Adrenal gland (tissue), 12 donors: Measurements from ENCODE around the gene CTXND1. TPM values are rescaled to one million over a fixed set of nuclear protein-coding genes. Genes with fewer than 3 reads are reported as not detected.
A peak's percentile ranks its signal among the peaks of the same experiment; 100 is the strongest.

Source experiments
- DNase-seq, 7 donors: peaks; one replicate each; pipeline ENCODE4 v3.0.0-alpha.2; 2019 to 2020
- H3K27ac ChIP-seq, 5 donors: fragments of 200-600 bp; sonication (generic) in 4 of 5; 1 replicate in 3 of 5; 2 replicates in 2 of 5; pipeline versions ENCODE4 v1.5.1 to v1.8.0; 2016 to 2020; ENCODE audit warnings: mild to moderate bottlenecking in 1 of 5
- H3K27me3 ChIP-seq: fragments of 200-600 bp; 2 replicates; pipeline ENCODE4 v1.8.0; 2021
- H3K36me3 ChIP-seq, 2 donors: fragments of 200-600 bp; replicated peaks in 1 of 2; 1 replicate in 1 of 2; 2 replicates in 1 of 2; pipeline versions ENCODE4 v1.5.1 to v1.8.0; 2018 to 2022
- H3K4me1 ChIP-seq, 2 donors: fragments of 200-600 bp; replicated peaks in 1 of 2; 1 replicate in 1 of 2; 2 replicates in 1 of 2; pipeline versions ENCODE4 v1.5.1 to v1.8.0; 2018 to 2021
- H3K4me3 ChIP-seq, 4 donors: fragments of 200-600 bp; sonication (generic) in 3 of 4; one replicate each; pipeline ENCODE4 v1.5.1; 2016 to 2018
- H3K9me3 ChIP-seq, 3 donors: fragments of 200-600 bp; sonication (generic) in 1 of 3; replicated peaks in 1 of 3; 1 replicate in 2 of 3; 2 replicates in 1 of 3; pipeline versions ENCODE4 v1.5.1 to v1.8.0; 2016 to 2021
- POLR2A ChIP-seq, 2 donors: fragments of 450-650 bp; IDR thresholded peaks; one replicate each; pipeline ENCODE4 v1.6.1; 2017; ENCODE audit warnings: antibody characterized with exemption in 2 of 2, mild to moderate bottlenecking in 2 of 2, moderate library complexity in 1 of 2
- WGBS, 4 donors: extraction: QIAGEN DNeasy Blood & Tissue Kit in 2 of 4; methylation state at CpG; one replicate each; pipeline versions ENCODE4 v1.1.5 to v1.1.7; 2013 to 2017; 5-methylcytosine and 5-hydroxymethylcytosine counted together
- intact Hi-C, 2 donors: fragments of 100-400 bp; cut with DNase I; formaldehyde crosslinking; loops; one replicate each; pipeline versions ENCODE4 v1.14.1 to v1.15.0; 2022 to 2023
- polyA plus RNA-seq, 3 donors: library from polyadenylated mRNA; stranded (reverse); fragments of 200-250 nt in 2 of 3; fragments of 350-450 nt in 1 of 3; fragmentation: Illumina TruSeq in 1 of 3; extraction: RNeasy Lipid Tissue Mini Kit (QIAGEN cat#74804) in 1 of 3; gene quantifications; one replicate each; pipeline ENCODE4 v1.2.3, GENCODE V29; 2013 to 2014
- total RNA-seq, 9 donors: library from RNA; depleted of rRNA in 4 of 9; stranded (reverse); fragments of >200 nt in 4 of 9; fragments of 120-200 nt in 1 of 9; fragmentation: NEBNext Ultra II Directional in 1 of 9; extraction: Animal tissue kit (Norgen Biotek cat#: 25700) in 1 of 9; gene quantifications; one replicate each; pipeline versions ENCODE4 v1.1.0 to v1.2.4, GENCODE V29; 2013 to 2023
- TF ChIP-seq, protein P1 (sequence below), 6 experiments: fragments of 450-650 bp in 4 of 6; fragments of 200-600 bp in 2 of 6; sonication (generic) in 1 of 6; IDR thresholded peaks; 1 replicate in 5 of 6; 2 replicates in 1 of 6; pipeline versions ENCODE4 v1.5.1 to v1.8.0; 2016 to 2021; ENCODE audit warnings: antibody characterized with exemption in 6 of 6, mild to moderate bottlenecking in 2 of 6, moderate library complexity in 1 of 6
- donor health status: healthy with polysubstance abuse.
- donor health status: Bipolar disorder and iron deficiency.
- donor health status: DM: yes; HTN: yes; CAD: no.
- donor health status: DM: no; HTN: no; CAD: no.
- donor health status: DM: no; HTN: no; CAD: no.
- donor health status: DM: yes; HTN: yes; CAD: no.

Gene CTXND1
- total and polyA plus RNA-seq, 12 donors: 0.55 to 17.4 (median 4.3) TPM

DNA sequence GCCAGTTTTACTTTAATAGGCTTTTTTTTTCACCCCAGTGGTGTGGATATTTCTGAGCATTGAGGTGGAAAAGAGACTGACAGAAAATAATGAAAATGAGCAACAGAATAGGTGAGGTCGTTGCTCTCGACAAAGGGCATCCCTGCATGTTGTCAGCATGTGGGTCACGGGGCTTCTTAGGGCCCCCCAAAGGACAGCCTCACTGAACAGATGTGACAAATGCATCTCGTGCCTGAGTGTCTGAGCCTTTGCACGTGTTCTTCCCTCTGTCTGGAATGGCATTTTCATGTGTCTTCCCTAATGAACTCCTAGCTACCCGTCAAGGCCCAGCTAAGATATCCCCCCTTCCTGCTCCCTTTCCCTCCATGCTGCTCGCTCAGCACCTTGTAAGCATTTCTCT is 67.5 kb downstream of the CTXND1 start:
- no peaks in the 10 kb centered on the region for H3K9me3 ChIP-seq
- H3K4me1 ChIP-seq: peaks cover 13 to 43% of the 10 kb centered on the region in 2 donors
- intact Hi-C loops: no loop called here
- no peak overlapping the region for H3K4me3 ChIP-seq
- H3K36me3 ChIP-seq: peaks cover 0 to 49% of the 10 kb centered on the region in 2 donors
- no peaks in the 10 kb centered on the region for H3K27me3 ChIP-seq
- WGBS, 4 donors: 83 to 92% (median 89%) methylated on average over 7 of the region's 7 CpGs
- DNase-seq: peak in 1 of 7 donors; percentile 39
- H3K27ac ChIP-seq: no peak overlapping the region
- no peak for TF ChIP-seq POLR2A (IDR thresholded peaks at IDR 0.05)
- TF ChIP-seq, protein P1, sequence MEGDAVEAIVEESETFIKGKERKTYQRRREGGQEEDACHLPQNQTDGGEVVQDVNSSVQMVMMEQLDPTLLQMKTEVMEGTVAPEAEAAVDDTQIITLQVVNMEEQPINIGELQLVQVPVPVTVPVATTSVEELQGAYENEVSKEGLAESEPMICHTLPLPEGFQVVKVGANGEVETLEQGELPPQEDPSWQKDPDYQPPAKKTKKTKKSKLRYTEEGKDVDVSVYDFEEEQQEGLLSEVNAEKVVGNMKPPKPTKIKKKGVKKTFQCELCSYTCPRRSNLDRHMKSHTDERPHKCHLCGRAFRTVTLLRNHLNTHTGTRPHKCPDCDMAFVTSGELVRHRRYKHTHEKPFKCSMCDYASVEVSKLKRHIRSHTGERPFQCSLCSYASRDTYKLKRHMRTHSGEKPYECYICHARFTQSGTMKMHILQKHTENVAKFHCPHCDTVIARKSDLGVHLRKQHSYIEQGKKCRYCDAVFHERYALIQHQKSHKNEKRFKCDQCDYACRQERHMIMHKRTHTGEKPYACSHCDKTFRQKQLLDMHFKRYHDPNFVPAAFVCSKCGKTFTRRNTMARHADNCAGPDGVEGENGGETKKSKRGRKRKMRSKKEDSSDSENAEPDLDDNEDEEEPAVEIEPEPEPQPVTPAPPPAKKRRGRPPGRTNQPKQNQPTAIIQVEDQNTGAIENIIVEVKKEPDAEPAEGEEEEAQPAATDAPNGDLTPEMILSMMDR (IDR thresholded peaks at IDR 0.05): no peak

DNA sequence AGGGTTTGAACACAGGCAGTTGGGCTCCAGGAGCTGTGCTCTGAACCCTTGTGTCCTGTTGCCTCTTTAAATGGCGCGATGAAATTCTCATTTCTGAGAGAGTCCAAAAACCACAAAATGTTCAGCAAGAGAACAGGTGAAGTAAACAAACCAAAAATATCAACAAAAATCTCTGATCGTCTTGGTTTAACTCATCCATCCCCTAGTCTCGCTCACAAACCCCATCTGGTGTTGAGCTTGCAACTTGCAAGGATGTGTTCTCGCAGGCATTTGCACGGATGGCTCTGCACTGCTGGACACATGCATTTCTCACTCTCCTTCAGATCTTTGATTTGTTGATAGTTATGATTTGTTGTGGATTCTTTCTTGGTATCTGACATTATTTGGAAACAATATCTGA is 68.1 kb downstream of the CTXND1 start:
- Histone ChIP-seq H3K27ac (no peak overlapping the region), H3K4me3 (no peak overlapping the region), H3K27me3 (no peaks in the 10 kb centered on the region), H3K9me3 (no peaks in the 10 kb centered on the region), H3K4me1 (peaks cover 17 to 47% of the 10 kb centered on the region in 2 donors), H3K36me3 (peaks cover 0 to 49% of the 10 kb centered on the region in 2 donors)
- TF ChIP-seq, protein P1 (IDR thresholded peaks at IDR 0.05): peak in 1 of 6 experiments; percentile 5
- TF ChIP-seq POLR2A (IDR thresholded peaks at IDR 0.05): no peak
- 85 to 88% (median 86%) methylated on average over 6 of the region's 6 CpGs for WGBS, 4 donors
- intact Hi-C loops: no loop called here
- peak in 1 of 7 donors; percentile 35 for DNase-seq

DNA sequence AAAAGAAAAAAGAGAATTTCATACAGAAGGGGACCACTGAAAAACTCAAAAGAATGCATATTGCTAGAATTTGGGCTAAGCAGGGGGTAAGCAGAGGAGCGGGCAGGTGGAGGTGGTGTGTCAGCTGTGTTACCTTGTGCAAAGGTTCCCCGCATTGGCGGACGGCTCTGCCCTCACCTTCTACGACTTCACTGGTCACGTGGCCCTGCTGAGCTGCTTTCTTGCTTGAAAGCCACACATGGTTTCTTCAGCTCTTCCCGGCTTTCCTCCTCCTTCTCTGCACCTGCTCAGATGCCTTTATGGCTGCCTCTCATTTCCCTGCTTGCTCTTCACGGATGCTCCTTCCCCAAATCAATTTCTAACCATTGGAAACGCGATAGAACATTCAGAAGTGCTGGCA is 68.7 kb downstream of the CTXND1 start:
- H3K36me3 ChIP-seq: peaks cover 0 to 49% of the 10 kb centered on the region in 2 donors
- no peak overlapping the region for H3K4me3 ChIP-seq
- TF ChIP-seq, protein P1 (IDR thresholded peaks at IDR 0.05): no peak
- TF ChIP-seq POLR2A (IDR thresholded peaks at IDR 0.05): no peak
- DNase-seq: peak in 1 of 7 donors; percentile 48
- peak overlapping the region in 2 of 5 donors; percentile 21 to 36 for H3K27ac ChIP-seq
- peaks cover 17 to 47% of the 10 kb centered on the region in 2 donors for H3K4me1 ChIP-seq
- no peaks in the 10 kb centered on the region for H3K9me3 ChIP-seq
- intact Hi-C loops: no loop called here
- H3K27me3 ChIP-seq: no peaks in the 10 kb centered on the region
- 91 to 94% (median 93%) methylated on average over 10 of the region's 10 CpGs for WGBS, 4 donors

DNA sequence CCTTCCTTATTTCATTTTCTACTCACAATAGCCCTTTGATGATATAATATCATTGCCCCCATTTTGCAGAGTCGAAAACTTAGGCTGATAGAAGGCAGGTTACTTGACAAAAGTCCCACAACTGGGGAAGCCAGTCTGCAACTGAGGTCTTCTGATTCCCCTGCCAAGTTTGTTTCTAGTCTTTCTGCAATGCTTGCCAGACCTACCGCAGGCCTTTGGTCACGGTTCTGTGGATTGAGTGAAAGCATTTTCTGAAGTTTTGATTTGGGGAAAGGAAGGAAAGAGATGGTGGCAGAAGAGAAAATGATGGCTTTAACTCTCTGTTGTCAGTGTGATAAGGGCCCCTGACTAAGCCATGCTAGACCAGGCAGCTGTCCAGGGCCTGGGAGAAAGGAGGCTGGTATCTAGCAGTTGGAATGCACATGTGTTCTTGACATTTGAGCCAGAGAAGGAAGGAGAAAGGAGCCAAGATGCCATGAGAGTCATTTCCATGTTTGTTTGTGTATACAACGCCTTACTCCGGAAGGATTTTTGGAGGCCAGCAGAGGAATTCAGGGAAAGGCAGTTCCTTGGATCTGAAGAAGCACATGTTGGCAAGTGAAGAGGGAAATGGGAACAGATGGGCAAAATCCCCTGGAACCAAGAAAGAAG is 69.3 kb downstream of the CTXND1 start:
- H3K36me3 ChIP-seq: peaks cover 0 to 51% of the 10 kb centered on the region in 2 donors
- DNase-seq: peak in 6 of 7 donors; percentile 64 to 81 (median 78)

More for the DNA sequence above, 69.3 kb downstream of the CTXND1 start:
- peak overlapping the region in 3 of 5 donors; percentile 7 to 36 (median 21) for H3K27ac ChIP-seq
- H3K4me3 ChIP-seq: no peak overlapping the region
- TF ChIP-seq, protein P1 (IDR thresholded peaks at IDR 0.05): no peak
- no peak for TF ChIP-seq POLR2A (IDR thresholded peaks at IDR 0.05)
- WGBS, 4 donors: 29 to 40% (median 38%) methylated on average over 5 of the region's 5 CpGs
- peaks cover 17 to 47% of the 10 kb centered on the region in 2 donors for H3K4me1 ChIP-seq
- intact Hi-C loops: no loop called here
- no peaks in the 10 kb centered on the region for H3K27me3 ChIP-seq
- H3K9me3 ChIP-seq: no peaks in the 10 kb centered on the region
